ENCODE results near the gene EIF3A. TPM values are rescaled to one million over a fixed set of nuclear protein-coding genes. Genes with fewer than 3 reads are reported as not detected.

EIF3A gene
- total RNA-seq, 1 donor from 2014 or later, result 134 TPM

- peaks cover 3% of the 10 kb centered on the region for H3K4me1 Mint-ChIP-seq (ENCODE audit: low read depth)
- H3K36me3 Mint-ChIP-seq (ENCODE audit: low read depth), result peaks cover 50% of the 10 kb centered on the region
- H3K9me3 Mint-ChIP-seq (ENCODE audit: low read depth), result no peaks in the 10 kb centered on the region
- no peak for TF ChIP-seq CTCF (IDR thresholded peaks at IDR 0.05)
- H3K27ac Mint-ChIP-seq (ENCODE audit: unreplicated experiment), result no peak overlapping the region
- DNase-seq (ENCODE audit: low spot score), result no peak
- H3K4me3 Mint-ChIP-seq (ENCODE audit: unreplicated experiment), result no peak overlapping the region
- H3K27me3 Mint-ChIP-seq (ENCODE audit: low read depth), result no peaks in the 10 kb centered on the region
Measured at GRCh38 chr10:119045561-119045960, 35.1 kb downstream of the EIF3A start.

DNA sequence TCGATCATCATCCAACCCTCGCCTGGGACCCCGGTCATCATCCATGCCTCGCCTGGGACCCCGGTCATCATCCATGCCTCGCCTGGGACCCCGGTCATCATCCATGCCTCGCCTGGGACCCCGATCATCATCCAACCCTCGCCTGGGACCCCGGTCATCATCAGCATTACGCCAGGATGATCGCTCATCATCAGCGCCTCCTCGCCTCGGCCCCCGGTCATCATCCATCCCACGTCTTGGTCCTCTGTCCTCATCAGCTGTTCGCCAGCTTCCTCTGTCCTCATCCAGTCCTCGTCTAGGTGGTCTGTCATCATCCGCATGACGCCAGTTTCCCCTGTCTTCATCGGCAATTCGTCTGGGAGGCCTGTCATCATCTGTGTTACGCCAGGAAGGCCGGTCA is 38.4 kb downstream of the EIF3A start:
- Mint-ChIP-seq H3K27ac (ENCODE audit: unreplicated experiment) (no peak overlapping the region), H3K36me3 (ENCODE audit: low read depth) (peaks cover 48% of the 10 kb centered on the region), H3K4me1 (ENCODE audit: low read depth) (peaks cover 3% of the 10 kb centered on the region), H3K4me3 (ENCODE audit: unreplicated experiment) (no peak overlapping the region), H3K27me3 (ENCODE audit: low read depth) (no peaks in the 10 kb centered on the region), H3K9me3 (ENCODE audit: low read depth) (no peaks in the 10 kb centered on the region)
- no peak for TF ChIP-seq CTCF (IDR thresholded peaks at IDR 0.05)
- no peak for DNase-seq (ENCODE audit: low spot score)

- H3K4me1 Mint-ChIP-seq (ENCODE audit: low read depth), result peaks cover 3% of the 10 kb centered on the region
- no peak for TF ChIP-seq CTCF (IDR thresholded peaks at IDR 0.05)
- no peak overlapping the region for H3K27ac Mint-ChIP-seq (ENCODE audit: unreplicated experiment)
- H3K27me3 Mint-ChIP-seq (ENCODE audit: low read depth), result no peaks in the 10 kb centered on the region
- no peak overlapping the region for H3K4me3 Mint-ChIP-seq (ENCODE audit: unreplicated experiment)
- H3K36me3 Mint-ChIP-seq (ENCODE audit: low read depth), result peaks cover 51% of the 10 kb centered on the region
- H3K9me3 Mint-ChIP-seq (ENCODE audit: low read depth), result no peaks in the 10 kb centered on the region
- DNase-seq (ENCODE audit: low spot score), result no peak
Measured at GRCh38 chr10:119041326-119041725, 39.3 kb downstream of the EIF3A start.

- Mint-ChIP-seq H3K27ac (ENCODE audit: unreplicated experiment) (no peak overlapping the region), H3K36me3 (ENCODE audit: low read depth) (peaks cover 57% of the 10 kb centered on the region), H3K4me3 (ENCODE audit: unreplicated experiment) (no peak overlapping the region), H3K4me1 (ENCODE audit: low read depth) (no peaks in the 10 kb centered on the region), H3K9me3 (ENCODE audit: low read depth) (no peaks in the 10 kb centered on the region), H3K27me3 (ENCODE audit: low read depth) (no peaks in the 10 kb centered on the region)
- no peak for TF ChIP-seq CTCF (IDR thresholded peaks at IDR 0.05)
- DNase-seq (ENCODE audit: low spot score), result no peak
Measured at GRCh38 chr10:119039161-119039560, 41.5 kb downstream of the EIF3A start.

DNA sequence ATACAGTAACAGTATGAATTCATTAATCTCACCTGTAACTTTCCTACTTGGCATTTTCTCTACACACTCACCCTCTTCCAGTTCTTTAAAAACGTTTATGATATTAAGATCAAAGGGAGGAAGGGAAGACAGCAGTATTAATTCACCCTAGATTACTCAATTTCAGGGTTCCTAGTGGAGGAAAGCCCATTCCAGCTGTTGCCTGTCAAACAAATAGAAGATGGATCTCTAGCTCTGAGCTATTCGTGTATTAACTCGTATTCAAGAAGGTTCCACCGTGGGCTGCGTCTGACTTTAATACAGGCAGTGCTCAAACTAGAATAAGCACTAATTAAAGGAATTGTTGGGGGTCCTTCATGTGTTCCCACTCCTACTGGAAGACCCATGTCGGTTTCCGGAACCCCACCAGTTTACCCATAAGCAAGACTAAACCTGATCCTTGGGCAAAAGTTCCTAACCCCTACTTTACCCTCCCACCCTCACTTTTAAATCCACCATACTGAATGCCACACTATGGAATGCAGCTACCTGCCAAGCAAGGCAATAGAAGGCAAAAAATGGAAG is 49.0 kb downstream of the EIF3A start:
- TF ChIP-seq CTCF (IDR thresholded peaks at IDR 0.05), result no peak
- DNase-seq (ENCODE audit: low spot score), result no peak
- Mint-ChIP-seq H3K4me3 (ENCODE audit: unreplicated experiment) (no peak overlapping the region), H3K9me3 (ENCODE audit: low read depth) (no peaks in the 10 kb centered on the region), H3K36me3 (ENCODE audit: low read depth) (peaks cover 17% of the 10 kb centered on the region), H3K27ac (ENCODE audit: unreplicated experiment) (peak overlapping the region; percentile 2), H3K27me3 (ENCODE audit: low read depth) (no peaks in the 10 kb centered on the region), H3K4me1 (ENCODE audit: low read depth) (peaks cover 31% of the 10 kb centered on the region)

Measured in chondrocyte (in vitro differentiated cells).